ENCODE results near the gene SLC5A12.

The SLC5A12 gene, protein sequence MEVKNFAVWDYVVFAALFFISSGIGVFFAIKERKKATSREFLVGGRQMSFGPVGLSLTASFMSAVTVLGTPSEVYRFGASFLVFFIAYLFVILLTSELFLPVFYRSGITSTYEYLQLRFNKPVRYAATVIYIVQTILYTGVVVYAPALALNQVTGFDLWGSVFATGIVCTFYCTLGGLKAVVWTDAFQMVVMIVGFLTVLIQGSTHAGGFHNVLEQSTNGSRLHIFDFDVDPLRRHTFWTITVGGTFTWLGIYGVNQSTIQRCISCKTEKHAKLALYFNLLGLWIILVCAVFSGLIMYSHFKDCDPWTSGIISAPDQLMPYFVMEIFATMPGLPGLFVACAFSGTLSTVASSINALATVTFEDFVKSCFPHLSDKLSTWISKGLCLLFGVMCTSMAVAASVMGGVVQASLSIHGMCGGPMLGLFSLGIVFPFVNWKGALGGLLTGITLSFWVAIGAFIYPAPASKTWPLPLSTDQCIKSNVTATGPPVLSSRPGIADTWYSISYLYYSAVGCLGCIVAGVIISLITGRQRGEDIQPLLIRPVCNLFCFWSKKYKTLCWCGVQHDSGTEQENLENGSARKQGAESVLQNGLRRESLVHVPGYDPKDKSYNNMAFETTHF

DNA sequence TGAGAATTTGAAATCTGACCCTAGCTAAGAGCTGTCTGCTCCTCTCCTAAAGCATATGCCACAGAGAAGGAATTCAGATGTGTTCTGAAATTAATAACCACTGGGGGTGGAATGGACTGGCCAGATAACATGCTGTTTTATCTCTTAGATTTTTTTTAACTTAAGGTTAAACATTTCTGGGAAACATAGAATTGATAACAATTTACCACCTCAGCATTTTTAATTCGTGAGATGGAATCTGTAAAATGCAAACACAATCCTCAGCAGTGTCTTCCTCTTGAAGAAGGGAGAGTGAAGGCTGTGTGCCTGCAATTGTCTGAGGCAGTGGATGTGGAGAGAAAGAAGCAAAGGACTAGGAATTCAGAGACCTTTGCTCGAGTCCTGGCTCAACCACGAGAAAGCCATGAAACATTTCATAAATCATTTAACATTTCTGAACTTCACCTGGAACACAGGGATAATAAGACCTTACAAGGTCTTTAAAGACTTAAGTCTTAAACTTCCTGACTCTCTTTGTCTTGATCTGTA, at the start of gene SLC5A12:
SLC5A12 (minus strand) TSS at position 113 of the 528 bp plus-strand sequence. CDS start 346 bp downstream, outside the sequence.
- no peak within 1 kb of the TSS for H3K27ac ChIP-seq
- DNase-seq (ENCODE audit: low read depth, low spot score), result no peak
- no peaks in the 10 kb centered on the region for H3K36me3 ChIP-seq (ENCODE audit: insufficient read depth, low read length)
- H3K4me3 ChIP-seq, result no peak within 1 kb of the TSS
- no peaks in the 10 kb centered on the region for H3K9me3 ChIP-seq (ENCODE audit: low read depth, low read length)
- TF ChIP-seq EZH2 (IDR thresholded peaks at IDR 0.05), result no peak
- no peak for TF ChIP-seq POLR2AphosphoS5 (IDR thresholded peaks at IDR 0.05; ENCODE audit: borderline replicate concordance, low read depth, low read length)
- TF ChIP-seq FOXP2 (optimal IDR thresholded peaks at IDR 0.05; ENCODE audit: control extremely low read depth, extremely low read length, insufficient read depth), result no peak
- no peak within 1 kb of the TSS for H3K9ac ChIP-seq (ENCODE audit: insufficient read length)

DNA sequence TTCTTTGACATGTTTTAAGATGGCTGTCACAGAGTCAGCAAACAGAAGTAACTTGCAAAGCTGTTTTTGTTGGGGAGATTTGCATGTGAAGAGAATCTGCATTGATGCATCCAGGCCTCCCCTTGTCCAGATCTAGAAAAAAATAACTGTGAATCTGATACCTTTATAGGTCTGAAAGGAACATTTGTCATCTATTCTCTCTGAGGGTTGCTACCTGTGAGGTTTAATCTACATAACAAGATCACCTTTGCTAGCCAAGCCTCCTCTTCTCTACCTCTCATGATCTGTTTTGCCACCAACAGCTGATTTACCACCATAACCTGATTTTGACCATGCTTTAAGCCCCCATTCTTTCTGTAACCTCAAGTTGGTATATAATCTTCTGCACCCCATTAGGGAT, 47.2 kb upstream of the SLC5A12 start:
- DNase-seq (ENCODE audit: low read depth, low spot score), result no peak
- TF ChIP-seq POLR2AphosphoS5 (IDR thresholded peaks at IDR 0.05; ENCODE audit: borderline replicate concordance, low read depth, low read length) (no peak), FOXP2 (optimal IDR thresholded peaks at IDR 0.05; ENCODE audit: control extremely low read depth, extremely low read length, insufficient read depth) (no peak), EZH2 (IDR thresholded peaks at IDR 0.05) (no peak)
- H3K9ac ChIP-seq (ENCODE audit: insufficient read length), result no peak overlapping the region
- no peak overlapping the region for H3K27ac ChIP-seq
- no peak overlapping the region for H3K4me3 ChIP-seq
- H3K9me3 ChIP-seq (ENCODE audit: low read depth, low read length), result no peaks in the 10 kb centered on the region
- no peaks in the 10 kb centered on the region for H3K36me3 ChIP-seq (ENCODE audit: insufficient read depth, low read length)

GRCh38 chr11:26767060-26767459, 45.2 kb upstream of the SLC5A12 start:
- DNase-seq (ENCODE audit: low read depth, low spot score), result no peak
- H3K36me3 ChIP-seq (ENCODE audit: insufficient read depth, low read length), result no peaks in the 10 kb centered on the region
- H3K27ac ChIP-seq, result no peak overlapping the region
- no peak for TF ChIP-seq FOXP2 (optimal IDR thresholded peaks at IDR 0.05; ENCODE audit: control extremely low read depth, extremely low read length, insufficient read depth)
- no peak for TF ChIP-seq POLR2AphosphoS5 (IDR thresholded peaks at IDR 0.05; ENCODE audit: borderline replicate concordance, low read depth, low read length)
- TF ChIP-seq EZH2 (IDR thresholded peaks at IDR 0.05), result no peak
- H3K9ac ChIP-seq (ENCODE audit: insufficient read length), result no peak overlapping the region
- no peaks in the 10 kb centered on the region for H3K9me3 ChIP-seq (ENCODE audit: low read depth, low read length)
- no peak overlapping the region for H3K4me3 ChIP-seq

DNA sequence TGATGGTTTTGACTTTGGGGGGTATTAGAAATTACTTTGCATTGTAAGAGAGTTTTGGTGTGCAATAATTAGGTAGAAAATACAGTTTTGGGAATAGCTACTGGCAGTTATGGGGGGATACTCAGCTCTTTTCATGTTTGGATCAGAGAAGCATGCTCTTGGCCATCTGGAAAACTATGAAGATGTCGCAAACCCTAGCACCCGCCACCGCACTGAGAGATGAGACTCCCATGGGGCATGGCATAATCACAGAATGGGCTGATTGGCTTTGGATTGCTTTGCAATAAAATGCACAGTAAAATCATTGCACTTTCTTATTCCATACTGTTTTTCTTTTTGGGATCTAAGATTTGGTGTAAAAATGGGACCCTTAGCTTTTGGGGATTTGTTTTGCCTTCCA, 43.5 kb upstream of the SLC5A12 start:
- H3K27ac ChIP-seq, result no peak overlapping the region
- H3K36me3 ChIP-seq (ENCODE audit: insufficient read depth, low read length), result no peaks in the 10 kb centered on the region
- no peaks in the 10 kb centered on the region for H3K9me3 ChIP-seq (ENCODE audit: low read depth, low read length)
- no peak for DNase-seq (ENCODE audit: low read depth, low spot score)
- H3K4me3 ChIP-seq, result no peak overlapping the region
- H3K9ac ChIP-seq (ENCODE audit: insufficient read length), result no peak overlapping the region
- TF ChIP-seq POLR2AphosphoS5 (IDR thresholded peaks at IDR 0.05; ENCODE audit: borderline replicate concordance, low read depth, low read length) (no peak), EZH2 (IDR thresholded peaks at IDR 0.05) (no peak), FOXP2 (optimal IDR thresholded peaks at IDR 0.05; ENCODE audit: control extremely low read depth, extremely low read length, insufficient read depth) (no peak)

GRCh38 chr11:26764825-26765224, 43.0 kb upstream of the SLC5A12 start:
- Histone ChIP-seq H3K36me3 (ENCODE audit: insufficient read depth, low read length) (no peaks in the 10 kb centered on the region), H3K4me3 (no peak overlapping the region), H3K27ac (no peak overlapping the region), H3K9ac (ENCODE audit: insufficient read length) (no peak overlapping the region), H3K9me3 (ENCODE audit: low read depth, low read length) (no peaks in the 10 kb centered on the region)
- no peak for DNase-seq (ENCODE audit: low read depth, low spot score)
- TF ChIP-seq FOXP2 (optimal IDR thresholded peaks at IDR 0.05; ENCODE audit: control extremely low read depth, extremely low read length, insufficient read depth) (no peak), EZH2 (IDR thresholded peaks at IDR 0.05) (no peak), POLR2AphosphoS5 (IDR thresholded peaks at IDR 0.05; ENCODE audit: borderline replicate concordance, low read depth, low read length) (no peak)

DNA sequence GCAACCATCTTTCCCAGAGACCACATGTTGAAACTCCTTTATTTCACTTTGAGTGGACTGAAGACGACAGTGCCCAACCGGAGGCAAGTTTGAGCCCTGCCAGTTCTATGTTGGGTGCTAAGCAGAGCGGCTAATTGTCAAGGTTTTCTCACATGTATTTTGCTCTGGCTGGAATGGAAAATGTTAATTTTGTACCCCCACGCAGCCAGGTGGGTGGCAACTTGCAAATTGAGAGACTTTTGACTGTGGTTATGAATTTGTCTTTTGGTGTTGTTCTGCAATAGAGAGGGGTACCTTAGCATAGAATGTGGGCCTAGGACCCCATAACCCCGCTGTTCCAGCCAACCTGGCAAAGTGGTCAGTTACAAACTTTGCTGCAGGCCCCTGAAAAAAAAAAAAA, 42.5 kb upstream of the SLC5A12 start:
- TF ChIP-seq POLR2AphosphoS5 (IDR thresholded peaks at IDR 0.05; ENCODE audit: borderline replicate concordance, low read depth, low read length) (no peak), EZH2 (IDR thresholded peaks at IDR 0.05) (no peak), FOXP2 (optimal IDR thresholded peaks at IDR 0.05; ENCODE audit: control extremely low read depth, extremely low read length, insufficient read depth) (no peak)
- Histone ChIP-seq H3K36me3 (ENCODE audit: insufficient read depth, low read length) (no peaks in the 10 kb centered on the region), H3K9me3 (ENCODE audit: low read depth, low read length) (no peaks in the 10 kb centered on the region), H3K4me3 (no peak overlapping the region), H3K9ac (ENCODE audit: insufficient read length) (no peak overlapping the region), H3K27ac (no peak overlapping the region)
- DNase-seq (ENCODE audit: low read depth, low spot score), result no peak

GRCh38 chr11:26762089-26762488, 40.2 kb upstream of the SLC5A12 start:
- Histone ChIP-seq H3K9ac (ENCODE audit: insufficient read length) (no peak overlapping the region), H3K27ac (no peak overlapping the region), H3K36me3 (ENCODE audit: insufficient read depth, low read length) (no peaks in the 10 kb centered on the region), H3K9me3 (ENCODE audit: low read depth, low read length) (no peaks in the 10 kb centered on the region), H3K4me3 (no peak overlapping the region)
- no peak for TF ChIP-seq FOXP2 (optimal IDR thresholded peaks at IDR 0.05; ENCODE audit: control extremely low read depth, extremely low read length, insufficient read depth)
- no peak for TF ChIP-seq POLR2AphosphoS5 (IDR thresholded peaks at IDR 0.05; ENCODE audit: borderline replicate concordance, low read depth, low read length)
- no peak for TF ChIP-seq EZH2 (IDR thresholded peaks at IDR 0.05)
- DNase-seq (ENCODE audit: low read depth, low spot score), result no peak

DNA sequence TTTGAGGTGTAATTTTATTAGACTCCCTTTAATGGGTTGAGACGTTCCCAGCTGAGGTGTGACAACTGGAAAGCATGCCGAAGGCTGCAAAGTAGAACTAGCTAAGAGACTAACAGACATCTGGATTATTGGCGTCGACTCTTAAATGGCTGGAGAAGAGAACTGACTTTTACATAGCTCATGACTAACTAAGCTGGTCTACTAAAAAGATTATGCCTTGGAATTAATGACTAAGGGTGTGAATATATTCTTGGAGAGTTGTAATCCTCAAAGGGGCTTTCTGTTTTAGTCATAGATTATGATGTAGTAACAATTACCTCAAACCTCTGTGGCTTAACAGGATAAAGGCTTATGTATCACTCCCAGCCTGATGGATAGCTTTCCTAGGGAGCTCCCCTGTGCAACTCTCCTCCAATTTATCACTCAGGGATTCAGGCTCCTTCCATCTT, 39.5 kb upstream of the SLC5A12 start:
- TF ChIP-seq FOXP2 (optimal IDR thresholded peaks at IDR 0.05; ENCODE audit: control extremely low read depth, extremely low read length, insufficient read depth) (no peak), EZH2 (IDR thresholded peaks at IDR 0.05) (no peak), POLR2AphosphoS5 (IDR thresholded peaks at IDR 0.05; ENCODE audit: borderline replicate concordance, low read depth, low read length) (no peak)

More for the DNA sequence above, 39.5 kb upstream of the SLC5A12 start:
- H3K27ac ChIP-seq, result no peak overlapping the region
- H3K4me3 ChIP-seq, result no peak overlapping the region
- DNase-seq (ENCODE audit: low read depth, low spot score), result no peak
- H3K36me3 ChIP-seq (ENCODE audit: insufficient read depth, low read length), result no peaks in the 10 kb centered on the region
- H3K9me3 ChIP-seq (ENCODE audit: low read depth, low read length), result no peaks in the 10 kb centered on the region
- H3K9ac ChIP-seq (ENCODE audit: insufficient read length), result no peak overlapping the region

Data from SK-N-MC (cell line).